PC-9 (cell line): ENCODE measurements around the gene NRG2. TPM values are rescaled to one million over a fixed set of nuclear protein-coding genes. Genes with fewer than 3 reads are reported as not detected.

ENCODE experiments used
- BruUV-seq: library from RNA; stranded (reverse); fragments of 400-500 nt; replicated peaks from 2 replicates; lab custom pipeline; 2021; lab: Mats Ljungman, UMichigan
- CTCF ChIA-PET: fragments of 300-600 bp; sonication (Branson Sonifier 250); formaldehyde crosslinking; loops from one replicate; lab custom pipeline; 2022; ENCODE audit warnings: antibody characterized with exemption; lab: Charles Lee
- POLR2A ChIA-PET: fragments of 300-600 bp; sonication (Branson Sonifier 250); formaldehyde crosslinking; loops from one replicate; lab custom pipeline; 2022; ENCODE audit warnings: antibody characterized with exemption; ENCODE audit not compliant: unreplicated experiment; lab: Charles Lee
- DNase-seq, 2 experiments: peaks; one replicate each; pipeline versions ENCODE4 v3.0.0 to v3.0.0-alpha.2; 2015 to 2022; ENCODE audit warnings: mixed read lengths in 1 of 2
- H2AFZ ChIP-seq: fragments of 200-600 bp; sonication (generic); 2 replicates; pipeline ENCODE4 v1.8.1; 2017; ENCODE audit warnings: antibody characterized with exemption
- H3F3A ChIP-seq: fragments of 200-600 bp; sonication (generic); 2 replicates; pipeline ENCODE4 v1.8.1; 2017; ENCODE audit warnings: antibody characterized with exemption, mild to moderate bottlenecking, low read depth; ENCODE audit not compliant: insufficient read depth
- H3K27ac ChIP-seq: fragments of 200-600 bp; sonication (generic); 2 replicates; pipeline ENCODE4 v1.6.1; 2016; ENCODE audit warnings: mixed run types
- H3K27me3 ChIP-seq: fragments of 200-600 bp; sonication (generic); 2 replicates; pipeline ENCODE4 v1.6.1; 2016; ENCODE audit warnings: low read depth, mixed run types; ENCODE audit not compliant: insufficient read depth
- H3K36me3 ChIP-seq: fragments of 200-600 bp; sonication (generic); 2 replicates; pipeline ENCODE4 v1.6.1; 2016; ENCODE audit warnings: low read depth, mixed run types
- H3K4me1 ChIP-seq: fragments of 200-600 bp; sonication (generic); replicated peaks from 2 replicates; pipeline ENCODE4 v1.6.1; 2016; ENCODE audit warnings: mixed run types; ENCODE audit not compliant: insufficient read depth
- H3K4me2 ChIP-seq: fragments of 200-600 bp; sonication (generic); 2 replicates; pipeline ENCODE4 v1.6.1; 2017; ENCODE audit warnings: mixed run types
- H3K4me3 ChIP-seq: fragments of 200-600 bp; sonication (generic); 2 replicates; pipeline ENCODE4 v1.6.1; 2016; ENCODE audit warnings: mixed run types
- H3K79me2 ChIP-seq: fragments of 200-600 bp; sonication (generic); 2 replicates; pipeline ENCODE4 v1.6.1; 2017; ENCODE audit warnings: low read depth, mixed run types
- H3K9me2 ChIP-seq: fragments of 200-600 bp; sonication (generic); 2 replicates; pipeline ENCODE4 v1.8.1; 2017; ENCODE audit warnings: mild to moderate bottlenecking; ENCODE audit not compliant: insufficient read depth
- H3K9me3 ChIP-seq: fragments of 200-600 bp; sonication (generic); 2 replicates; pipeline ENCODE4 v1.8.1; 2016; ENCODE audit warnings: low read depth; ENCODE audit not compliant: insufficient read depth
- H4K20me1 ChIP-seq: fragments of 200-600 bp; sonication (generic); 2 replicates; pipeline ENCODE4 v1.8.1; 2017; ENCODE audit not compliant: insufficient read depth
- EZH2 ChIP-seq: fragments of 200-600 bp; sonication (generic); IDR thresholded peaks from 2 replicates; pipeline ENCODE4 v1.8.0; 2017; ENCODE audit warnings: antibody characterized with exemption, low read depth
- intact Hi-C: fragments of 100-400 bp; cut with micrococcal nuclease; formaldehyde crosslinking; loops from one replicate; pipeline ENCODE4 v1.10.0; 2022; ENCODE audit not compliant: unreplicated experiment
- total RNA-seq: library from RNA; stranded (reverse); gene quantifications from 2 replicates; pipeline ENCODE4 v1.2.3, GENCODE V29; 2021
- TF ChIP-seq, protein P1 (sequence below): fragments of 200-600 bp; sonication (generic); conservative IDR thresholded peaks from 2 replicates; pipeline ENCODE4 v1.6.1; 2017; ENCODE audit warnings: mixed run types, antibody characterized with exemption, mild to moderate bottlenecking, moderate library complexity

Gene NRG2
- total RNA-seq, 1 experiment from 2014 or later: not detected

DNA sequence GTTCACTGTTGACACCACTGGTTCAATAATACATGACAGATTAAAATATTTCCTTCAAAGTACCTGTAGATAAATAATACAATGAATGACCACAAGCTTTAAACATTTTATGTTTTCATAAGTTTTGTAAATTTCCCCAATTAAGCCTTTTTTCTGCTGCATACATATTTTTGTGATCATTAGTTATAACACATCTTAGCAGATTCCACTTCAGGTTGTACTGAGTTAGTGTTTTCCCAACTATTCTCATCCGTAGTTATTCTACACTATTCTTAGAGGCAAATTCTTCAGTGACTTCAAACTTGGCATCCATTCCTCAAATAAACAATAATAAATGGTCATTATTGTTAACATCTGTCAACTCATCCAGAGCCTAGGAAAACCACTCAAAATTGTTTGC is 100.9 kb downstream of the NRG2 start:
- Histone ChIP-seq H2AFZ (no peak overlapping the region), H3K27me3 (no peaks in the 10 kb centered on the region), H3K36me3 (no peaks in the 10 kb centered on the region), H3K4me2 (no peak overlapping the region), H4K20me1 (no peaks in the 10 kb centered on the region), H3K4me1 (no peaks in the 10 kb centered on the region), H3K79me2 (no peaks in the 10 kb centered on the region), H3K9me3 (no peaks in the 10 kb centered on the region), H3F3A (no peaks in the 10 kb centered on the region), H3K27ac (no peak overlapping the region), H3K9me2 (no peaks in the 10 kb centered on the region), H3K4me3 (no peak overlapping the region)
- intact Hi-C loops: no loop called here
- TF ChIP-seq, protein P1, sequence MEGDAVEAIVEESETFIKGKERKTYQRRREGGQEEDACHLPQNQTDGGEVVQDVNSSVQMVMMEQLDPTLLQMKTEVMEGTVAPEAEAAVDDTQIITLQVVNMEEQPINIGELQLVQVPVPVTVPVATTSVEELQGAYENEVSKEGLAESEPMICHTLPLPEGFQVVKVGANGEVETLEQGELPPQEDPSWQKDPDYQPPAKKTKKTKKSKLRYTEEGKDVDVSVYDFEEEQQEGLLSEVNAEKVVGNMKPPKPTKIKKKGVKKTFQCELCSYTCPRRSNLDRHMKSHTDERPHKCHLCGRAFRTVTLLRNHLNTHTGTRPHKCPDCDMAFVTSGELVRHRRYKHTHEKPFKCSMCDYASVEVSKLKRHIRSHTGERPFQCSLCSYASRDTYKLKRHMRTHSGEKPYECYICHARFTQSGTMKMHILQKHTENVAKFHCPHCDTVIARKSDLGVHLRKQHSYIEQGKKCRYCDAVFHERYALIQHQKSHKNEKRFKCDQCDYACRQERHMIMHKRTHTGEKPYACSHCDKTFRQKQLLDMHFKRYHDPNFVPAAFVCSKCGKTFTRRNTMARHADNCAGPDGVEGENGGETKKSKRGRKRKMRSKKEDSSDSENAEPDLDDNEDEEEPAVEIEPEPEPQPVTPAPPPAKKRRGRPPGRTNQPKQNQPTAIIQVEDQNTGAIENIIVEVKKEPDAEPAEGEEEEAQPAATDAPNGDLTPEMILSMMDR: no peak
- no peak for TF ChIP-seq EZH2
- no peak for DNase-seq
- CTCF ChIA-PET: no interaction called here
- no TSS peak for BruUV-seq
- POLR2A ChIA-PET: interaction anchor here (0.6 kb wide), 1 partner anchor 1604 kb away, joined by 4 read pairs; the partner anchor contains the start of gene FAM53C

DNA sequence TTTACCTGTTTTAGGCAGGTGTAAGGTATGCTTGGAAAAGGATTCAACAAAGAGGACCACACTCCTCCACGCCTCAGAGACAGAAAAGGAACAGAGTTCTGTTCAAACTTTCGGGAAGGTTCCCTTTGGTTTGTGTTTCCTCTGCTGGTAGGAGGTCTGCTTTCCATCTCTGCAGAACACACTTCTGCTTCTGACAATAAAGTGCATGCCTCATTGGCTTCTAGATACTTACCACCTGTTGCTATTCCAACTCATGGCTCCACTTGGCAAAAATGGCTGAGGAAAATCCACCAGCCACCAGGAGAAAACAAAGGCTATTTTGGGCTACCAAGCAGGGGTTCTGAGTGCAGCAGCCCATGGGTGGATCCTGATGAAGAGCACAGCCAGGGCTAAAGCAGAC is 112.7 kb downstream of the NRG2 start:
- H3K9me2 ChIP-seq: no peaks in the 10 kb centered on the region
- H2AFZ ChIP-seq: no peak overlapping the region
- no peaks in the 10 kb centered on the region for H4K20me1 ChIP-seq
- H3K4me2 ChIP-seq: no peak overlapping the region
- ChIA-PET POLR2A (no interaction called here), CTCF (no interaction called here)
- no peak for TF ChIP-seq EZH2
- TF ChIP-seq, protein P1: no peak
- no peaks in the 10 kb centered on the region for H3K27me3 ChIP-seq
- BruUV-seq: no TSS peak
- intact Hi-C loops: no loop called here
- no peaks in the 10 kb centered on the region for H3F3A ChIP-seq
- H3K36me3 ChIP-seq: no peaks in the 10 kb centered on the region
- H3K4me3 ChIP-seq: no peak overlapping the region
- H3K4me1 ChIP-seq: no peaks in the 10 kb centered on the region
- H3K27ac ChIP-seq: no peak overlapping the region
- no peaks in the 10 kb centered on the region for H3K9me3 ChIP-seq
- no peak for DNase-seq
- H3K79me2 ChIP-seq: no peaks in the 10 kb centered on the region

DNA sequence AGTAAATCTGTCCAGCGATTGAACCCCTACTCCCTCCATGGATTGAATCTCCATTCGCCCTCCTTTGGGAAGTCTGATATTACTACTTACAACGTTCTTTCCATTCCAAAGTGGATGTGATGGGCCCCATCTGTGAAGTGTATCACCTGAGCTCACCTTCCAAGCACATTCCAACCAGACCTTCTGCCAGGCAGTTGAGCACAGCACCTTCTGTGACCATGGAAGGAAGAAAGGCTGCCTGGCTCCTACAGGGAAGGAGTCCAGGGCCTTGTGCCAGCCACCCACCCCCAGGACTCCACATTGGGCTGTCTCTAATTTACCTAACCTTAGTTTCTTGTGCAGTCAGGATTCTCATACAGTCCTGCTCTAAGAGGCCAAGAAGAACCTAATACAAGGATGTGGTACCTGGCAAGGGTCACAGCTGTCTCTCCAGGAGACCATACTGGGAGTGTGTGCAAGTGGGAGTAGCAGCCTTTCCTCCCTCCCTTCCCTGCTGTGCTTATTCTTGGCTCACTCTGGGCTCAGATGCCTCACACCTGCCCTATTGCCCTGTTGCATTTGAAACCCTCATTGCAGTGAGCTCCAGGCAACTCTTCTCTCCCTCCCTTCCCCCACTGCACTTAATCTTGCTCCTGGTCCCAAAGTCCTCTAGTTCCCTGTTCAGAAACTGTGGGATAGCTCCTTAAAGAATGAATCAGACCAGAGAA is 116.1 kb downstream of the NRG2 start:
- CTCF ChIA-PET: no interaction called here
- no peak overlapping the region for H3K4me2 ChIP-seq

More for the DNA sequence above, 116.1 kb downstream of the NRG2 start:
- TF ChIP-seq EZH2: no peak
- TF ChIP-seq, protein P1: no peak
- POLR2A ChIA-PET: no interaction called here
- Histone ChIP-seq H3K9me2 (no peaks in the 10 kb centered on the region), H3K4me1 (no peaks in the 10 kb centered on the region), H3F3A (no peaks in the 10 kb centered on the region), H3K4me3 (no peak overlapping the region), H3K27me3 (no peaks in the 10 kb centered on the region), H3K27ac (no peak overlapping the region), H2AFZ (no peak overlapping the region), H3K9me3 (no peaks in the 10 kb centered on the region), H3K79me2 (no peaks in the 10 kb centered on the region), H4K20me1 (no peaks in the 10 kb centered on the region), H3K36me3 (no peaks in the 10 kb centered on the region)
- DNase-seq: no peak
- intact Hi-C loops: no loop called here
- no TSS peak for BruUV-seq
